ENCODE data around the gene LARP6.
"Not testable (repeated sequence)": the region's sequence is repeated elsewhere in the genome, so short reads cannot be mapped to it uniquely, and the experiment has no call there.

LARP6 gene

GRCh38 chr15:70853973-70854665, at the start of gene LARP6:
TSS of gene LARP6 (minus strand) at chr15:70854157. CDS start at chr15:70854088, 69 bp downstream.
- DNase-seq: no peak

- no peak for DNase-seq
Observed at GRCh38 chr15:70902107-70902506, 48.1 kb upstream of the LARP6 start.

- peak; percentile 18 for DNase-seq
Observed at GRCh38 chr15:70892912-70893560, 39.1 kb upstream of the LARP6 start.

- peak; percentile 91 for DNase-seq
Observed at GRCh38 chr15:70892002-70892911, 38.3 kb upstream of the LARP6 start, which contains the start of the genes LRRC49 and THAP10. TSS of gene LRRC49 (plus strand) at chr15:70892826. CDS start at chr15:70892895, 69 bp downstream. TSS of gene THAP10 (minus strand) at chr15:70892433. CDS start at chr15:70892272, 161 bp downstream.

GRCh38 chr15:70882361-70882760, 28.4 kb upstream of the LARP6 start:
- no peak for DNase-seq

GRCh38 chr15:70880781-70881180, 26.8 kb upstream of the LARP6 start:
- DNase-seq: no peak

GRCh38 chr15:70879401-70879800, 25.4 kb upstream of the LARP6 start:
- DNase-seq: no peak

- no peak for DNase-seq
Observed at GRCh38 chr15:70876683-70877082, 22.7 kb upstream of the LARP6 start.

GRCh38 chr15:70876011-70876410, 22.1 kb upstream of the LARP6 start:
- no peak for DNase-seq

- no peak for DNase-seq
Observed at GRCh38 chr15:70875001-70875782, 21.2 kb upstream of the LARP6 start.

- no peak for DNase-seq
Observed at GRCh38 chr15:70873232-70874054, 19.5 kb upstream of the LARP6 start.

GRCh38 chr15:70871490-70871889, 17.5 kb upstream of the LARP6 start:
- not testable (repeated sequence) for DNase-seq

GRCh38 chr15:70870051-70870450, 16.1 kb upstream of the LARP6 start:
- no peak for DNase-seq

- DNase-seq: no peak
Observed at GRCh38 chr15:70869346-70869745, 15.4 kb upstream of the LARP6 start.

- no peak for DNase-seq
Observed at GRCh38 chr15:70867911-70868467, 14.0 kb upstream of the LARP6 start.

GRCh38 chr15:70866982-70867641, 13.2 kb upstream of the LARP6 start:
- no peak for DNase-seq

- DNase-seq: no peak
Observed at GRCh38 chr15:70863450-70864218, 9.7 kb upstream of the LARP6 start.

- DNase-seq: no peak
Observed at GRCh38 chr15:70859998-70860397, 6.0 kb upstream of the LARP6 start.

GRCh38 chr15:70859322-70859908, 5.5 kb upstream of the LARP6 start:
- no peak for DNase-seq
